Body of pancreas (tissue), 4 donors: ENCODE results near the gene PGLYRP4. TPM values are rescaled to one million over a fixed set of nuclear protein-coding genes. Genes with fewer than 3 reads are reported as not detected.

ENCODE experiments used
- ATAC-seq: fragments of 150-250 bp; one replicate; pipeline ENCODE4 v1.9.1; 2016
- DNase-seq, 4 donors: peaks; one replicate each; pipeline ENCODE4 v3.0.0-alpha.2; 2019
- H3K27ac ChIP-seq, 4 donors: fragments of 200-600 bp; sonication (generic); 1 replicate in 3 of 4; 2 replicates in 1 of 4; pipeline versions ENCODE4 v1.5.1 to v1.6.1; 2016 to 2019; ENCODE audit warnings: mild to moderate bottlenecking in 1 of 4, mixed read lengths in 1 of 4, moderate library complexity in 1 of 4
- H3K27me3 ChIP-seq, 2 donors: fragments of 200-600 bp; sonication (generic); one replicate each; pipeline ENCODE4 v1.6.0; 2016; ENCODE audit warnings: mild to moderate bottlenecking in 1 of 2
- H3K36me3 ChIP-seq, 2 donors: fragments of 200-600 bp; sonication (generic); replicated peaks in 1 of 2; 2 replicates each; pipeline ENCODE4 v1.5.1; 2016; ENCODE audit warnings: low read depth in 2 of 2; ENCODE audit not compliant: insufficient read depth in 1 of 2
- H3K4me1 ChIP-seq: fragments of 200-600 bp; sonication (generic); one replicate; pipeline ENCODE4 v1.6.0; 2016
- H3K4me3 ChIP-seq, 2 donors: fragments of 200-600 bp; sonication (generic); 1 replicate in 1 of 2; 2 replicates in 1 of 2; pipeline ENCODE4 v1.5.1; 2016 to 2019
- H3K9me3 ChIP-seq, 3 donors: fragments of 200-600 bp; sonication (generic); 1 replicate in 2 of 3; 2 replicates in 1 of 3; pipeline ENCODE4 v1.5.1; 2016
- POLR2A ChIP-seq, 3 donors: fragments of 450-650 bp; IDR thresholded peaks; one replicate each; pipeline ENCODE4 v1.6.1; 2016; ENCODE audit warnings: antibody characterized with exemption in 3 of 3, mild to moderate bottlenecking in 2 of 3
- WGBS, 2 donors: methylation state at CpG; one replicate each; pipeline ENCODE4 v1.1.5; 2017; 5-methylcytosine and 5-hydroxymethylcytosine counted together
- intact Hi-C: fragments of 100-400 bp; cut with DNase I; formaldehyde crosslinking; loops from one replicate; pipeline ENCODE4 v1.15.1; 2023
- total RNA-seq, 2 donors: library from RNA; depleted of rRNA; stranded (reverse); fragments of >200 nt; gene quantifications; one replicate each; pipeline ENCODE4 v1.1.0, GENCODE V29; 2016
- TF ChIP-seq, protein P1 (sequence below), 7 experiments: fragments of 450-650 bp in 4 of 7; fragments of 200-600 bp in 3 of 7; sonication (generic) in 3 of 7; IDR thresholded peaks; one replicate each; pipeline ENCODE4 v1.5.1; 2016 to 2019; ENCODE audit warnings: antibody characterized with exemption in 7 of 7

The PGLYRP4 gene
- total RNA-seq, 2 donors from 2014 or later: not detected

DNA sequence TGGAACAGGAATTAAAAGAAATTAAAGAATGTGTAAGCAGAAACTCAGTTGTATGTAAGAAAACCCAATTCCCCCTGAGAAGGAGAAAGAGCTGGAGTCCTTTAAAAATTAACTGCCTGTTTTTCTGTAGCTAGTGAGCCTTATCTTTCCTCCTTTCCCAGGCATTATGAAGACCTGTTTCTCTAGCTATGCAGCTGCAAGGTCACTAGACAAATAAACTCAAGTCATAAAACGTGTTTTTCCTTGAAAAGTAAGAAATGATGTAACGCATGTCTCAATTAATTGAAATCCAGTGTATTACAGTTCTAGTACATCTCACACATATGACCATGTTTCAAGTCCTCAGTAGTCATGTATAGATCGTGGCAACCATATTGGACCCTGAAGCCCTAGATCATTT, 21.5 kb upstream of the PGLYRP4 start:
- DNase-seq (no peak), ATAC-seq (no peak)
- Histone ChIP-seq H3K36me3 (no peaks in the 10 kb centered on the region), H3K27ac (no peak overlapping the region), H3K27me3 (no peaks in the 10 kb centered on the region), H3K9me3 (no peaks in the 10 kb centered on the region), H3K4me3 (no peak overlapping the region), H3K4me1 (no peaks in the 10 kb centered on the region)
- WGBS, 2 donors: 43 to 56% methylated on average over 3 of the region's 3 CpGs
- no peak for TF ChIP-seq POLR2A (IDR thresholded peaks at IDR 0.05)
- TF ChIP-seq, protein P1, sequence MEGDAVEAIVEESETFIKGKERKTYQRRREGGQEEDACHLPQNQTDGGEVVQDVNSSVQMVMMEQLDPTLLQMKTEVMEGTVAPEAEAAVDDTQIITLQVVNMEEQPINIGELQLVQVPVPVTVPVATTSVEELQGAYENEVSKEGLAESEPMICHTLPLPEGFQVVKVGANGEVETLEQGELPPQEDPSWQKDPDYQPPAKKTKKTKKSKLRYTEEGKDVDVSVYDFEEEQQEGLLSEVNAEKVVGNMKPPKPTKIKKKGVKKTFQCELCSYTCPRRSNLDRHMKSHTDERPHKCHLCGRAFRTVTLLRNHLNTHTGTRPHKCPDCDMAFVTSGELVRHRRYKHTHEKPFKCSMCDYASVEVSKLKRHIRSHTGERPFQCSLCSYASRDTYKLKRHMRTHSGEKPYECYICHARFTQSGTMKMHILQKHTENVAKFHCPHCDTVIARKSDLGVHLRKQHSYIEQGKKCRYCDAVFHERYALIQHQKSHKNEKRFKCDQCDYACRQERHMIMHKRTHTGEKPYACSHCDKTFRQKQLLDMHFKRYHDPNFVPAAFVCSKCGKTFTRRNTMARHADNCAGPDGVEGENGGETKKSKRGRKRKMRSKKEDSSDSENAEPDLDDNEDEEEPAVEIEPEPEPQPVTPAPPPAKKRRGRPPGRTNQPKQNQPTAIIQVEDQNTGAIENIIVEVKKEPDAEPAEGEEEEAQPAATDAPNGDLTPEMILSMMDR (IDR thresholded peaks at IDR 0.05): no peak
- intact Hi-C loops: no loop called here

DNA sequence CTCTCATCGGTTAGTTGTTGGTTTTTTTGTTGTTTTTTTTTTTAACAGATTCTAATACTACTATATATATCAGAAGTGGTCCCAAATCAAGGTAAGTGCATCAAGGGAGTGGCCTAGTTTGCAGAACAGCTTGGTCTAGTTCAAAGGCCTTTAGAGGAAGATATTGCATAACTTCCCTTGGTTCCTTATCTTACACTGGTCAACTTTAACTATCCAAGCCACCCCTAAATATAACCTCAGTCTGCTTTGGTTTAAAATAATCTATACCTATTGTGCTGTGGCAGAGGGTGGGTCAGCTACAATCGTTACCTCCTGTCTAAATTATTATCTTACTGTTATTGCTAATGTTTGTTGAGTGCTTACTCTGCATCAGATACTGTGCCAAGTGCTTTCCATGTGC, 19.9 kb upstream of the PGLYRP4 start:
- intact Hi-C loops: no loop called here
- no peak overlapping the region for H3K27ac ChIP-seq
- no peak for DNase-seq
- H3K27me3 ChIP-seq: no peaks in the 10 kb centered on the region
- TF ChIP-seq POLR2A (IDR thresholded peaks at IDR 0.05): no peak
- TF ChIP-seq, protein P1 (IDR thresholded peaks at IDR 0.05): no peak
- no peak for ATAC-seq
- WGBS, 2 donors: 55 to 65% methylated on average over 2 of the region's 2 CpGs
- H3K4me1 ChIP-seq: no peaks in the 10 kb centered on the region
- no peaks in the 10 kb centered on the region for H3K9me3 ChIP-seq
- H3K36me3 ChIP-seq: no peaks in the 10 kb centered on the region
- no peak overlapping the region for H3K4me3 ChIP-seq

DNA sequence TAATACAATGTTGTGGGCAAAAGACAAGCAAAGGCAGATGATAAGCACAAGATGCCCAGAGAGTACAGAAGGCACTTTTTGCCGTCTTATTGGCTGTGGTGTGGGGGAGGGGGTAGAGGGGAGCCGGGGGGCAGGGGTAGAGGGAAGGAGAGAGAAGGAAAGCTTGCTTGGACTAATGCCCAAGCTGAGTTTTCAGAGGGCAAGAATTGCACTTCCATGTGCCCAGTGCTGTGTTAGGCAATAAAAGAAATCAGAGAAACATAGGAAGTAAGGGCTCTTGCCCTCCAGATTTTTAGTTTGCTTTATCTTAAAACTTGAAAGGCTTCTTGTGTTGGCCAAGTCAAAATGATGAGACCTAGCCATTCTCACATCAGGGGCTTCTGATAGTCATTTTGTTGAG, 18.4 kb upstream of the PGLYRP4 start:
- ATAC-seq: no peak

DNA sequence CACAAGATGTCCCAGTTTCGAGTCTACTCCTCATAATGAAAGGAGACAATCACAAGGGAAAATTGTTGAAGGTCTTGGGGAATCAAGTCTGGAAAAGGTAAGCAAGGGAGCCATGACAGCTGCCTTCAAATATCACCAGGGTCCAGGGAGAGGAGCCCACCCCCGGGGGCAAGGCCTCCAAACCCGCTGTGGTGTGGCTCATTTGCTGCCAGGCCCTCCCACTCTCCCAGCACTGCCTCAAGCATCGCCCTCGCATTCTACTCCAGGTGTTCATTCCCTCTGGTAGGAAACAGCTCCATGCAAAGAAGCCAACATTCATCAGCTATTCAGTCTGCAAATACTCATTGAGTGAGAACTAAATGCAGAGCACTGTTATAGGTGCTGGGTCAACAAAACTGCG, 17.6 kb upstream of the PGLYRP4 start:
- WGBS, 2 donors: 66 to 67% methylated on average over 6 of the region's 6 CpGs
- DNase-seq (no peak), ATAC-seq (no peak)
- Histone ChIP-seq H3K36me3 (no peaks in the 10 kb centered on the region), H3K4me1 (no peaks in the 10 kb centered on the region), H3K27ac (no peak overlapping the region), H3K4me3 (no peak overlapping the region), H3K9me3 (no peaks in the 10 kb centered on the region), H3K27me3 (no peaks in the 10 kb centered on the region)
- intact Hi-C loops: no loop called here
- no peak for TF ChIP-seq POLR2A (IDR thresholded peaks at IDR 0.05)
- TF ChIP-seq, protein P1 (IDR thresholded peaks at IDR 0.05): no peak

More for the DNA sequence above, 18.4 kb upstream of the PGLYRP4 start:
- DNase-seq: no peak
- H3K27ac ChIP-seq: no peak overlapping the region
- no peak overlapping the region for H3K4me3 ChIP-seq
- no peaks in the 10 kb centered on the region for H3K9me3 ChIP-seq
- no peaks in the 10 kb centered on the region for H3K27me3 ChIP-seq
- TF ChIP-seq POLR2A (IDR thresholded peaks at IDR 0.05): no peak
- TF ChIP-seq, protein P1 (IDR thresholded peaks at IDR 0.05): no peak
- no peaks in the 10 kb centered on the region for H3K36me3 ChIP-seq
- no peaks in the 10 kb centered on the region for H3K4me1 ChIP-seq
- WGBS, 2 donors: 68 to 79% methylated on average over 2 of the region's 2 CpGs
- intact Hi-C loops: no loop called here

DNA sequence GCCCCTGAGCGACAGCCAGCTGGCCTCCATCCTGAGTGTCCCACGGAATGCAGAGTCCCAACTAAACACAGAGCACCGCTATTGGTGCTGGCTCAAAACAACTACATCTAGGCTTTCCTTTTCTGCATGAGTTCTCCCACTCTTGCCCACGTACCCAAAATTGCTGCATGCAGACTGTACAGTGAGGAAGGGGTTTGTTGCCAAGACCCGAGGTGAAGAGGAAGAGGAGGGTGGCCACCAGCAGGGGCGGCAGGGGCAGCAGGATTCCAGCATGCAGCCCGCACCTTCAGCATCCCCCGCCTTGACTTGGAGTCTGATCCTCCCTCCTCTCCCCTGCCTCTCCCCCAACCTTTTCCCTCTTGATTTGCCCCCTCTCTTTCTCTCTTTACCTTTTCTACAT, 17.1 kb upstream of the PGLYRP4 start:
- Histone ChIP-seq H3K9me3 (no peaks in the 10 kb centered on the region), H3K4me3 (no peak overlapping the region), H3K4me1 (no peaks in the 10 kb centered on the region), H3K27ac (no peak overlapping the region), H3K27me3 (no peaks in the 10 kb centered on the region), H3K36me3 (no peaks in the 10 kb centered on the region)
- WGBS, 2 donors: 55 to 73% methylated on average over 8 of the region's 8 CpGs
- intact Hi-C loops: no loop called here
- ATAC-seq (no peak), DNase-seq (no peak)
- TF ChIP-seq, protein P1 (IDR thresholded peaks at IDR 0.05): no peak
- no peak for TF ChIP-seq POLR2A (IDR thresholded peaks at IDR 0.05)
